Upper lobe of left lung (tissue), 4 donors: ENCODE measurements around the gene TMEM114.

ENCODE experiments used
- CTCF ChIP-seq, 6 experiments: fragments of 450-650 bp in 4 of 6; fragments of 200-600 bp in 2 of 6; sonication (generic) in 2 of 6; IDR thresholded peaks; one replicate each; pipeline ENCODE4 v1.5.1; 2016 to 2019; ENCODE audit warnings: antibody characterized with exemption in 6 of 6
- EP300 ChIP-seq, 4 donors: sonication (generic); formaldehyde crosslinking; IDR thresholded peaks; one replicate each; pipeline ENCODE4 v1.5.1; 2017; ENCODE audit warnings: antibody characterized with exemption in 4 of 4, control low read depth in 2 of 4
- POLR2A ChIP-seq, 4 donors: fragments of 450-650 bp; IDR thresholded peaks; one replicate each; pipeline ENCODE4 v1.5.1; 2016 to 2017; ENCODE audit warnings: antibody characterized with exemption in 4 of 4, mild to moderate bottlenecking in 2 of 4
- POLR2AphosphoS5 ChIP-seq, 2 donors: sonication (generic); formaldehyde crosslinking; IDR thresholded peaks; one replicate each; pipeline ENCODE4 v1.5.1; 2017; ENCODE audit warnings: antibody characterized with exemption in 2 of 2

DNA sequence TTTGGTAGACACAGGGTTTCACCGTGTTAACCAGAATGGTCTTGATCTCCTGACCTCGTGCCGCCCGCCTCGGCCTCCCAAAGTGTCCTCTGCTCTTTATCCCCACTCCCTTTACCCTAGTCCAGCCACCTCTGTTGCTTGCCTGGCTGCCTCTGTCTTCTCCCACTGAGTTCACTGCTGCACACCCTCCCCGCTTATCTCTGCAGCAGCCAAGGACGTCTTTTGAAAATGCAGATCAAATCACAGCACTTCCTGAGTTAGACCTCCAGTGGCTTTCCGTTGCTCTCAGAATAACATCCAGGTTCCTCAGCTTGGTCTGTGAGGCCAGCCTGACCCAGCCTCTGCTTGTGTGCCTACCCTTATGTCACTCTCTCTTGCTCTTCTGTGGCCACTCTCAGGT lies 36.6 kb upstream of the TMEM114 start:
- TF ChIP-seq POLR2AphosphoS5 (IDR thresholded peaks at IDR 0.05) (no peak), CTCF (IDR thresholded peaks at IDR 0.05) (no peak), POLR2A (IDR thresholded peaks at IDR 0.05) (no peak), EP300 (IDR thresholded peaks at IDR 0.05) (no peak)
